Prostate gland (tissue), 2 donors: ENCODE results near the gene OR10A2. TPM values are rescaled to one million over a fixed set of nuclear protein-coding genes. Genes with fewer than 3 reads are reported as not detected.

Experiments used
- DNase-seq: peaks from one replicate; pipeline ENCODE4 v3.0.0-alpha.2; 2019; ENCODE audit warnings: low spot score
- H3K27ac ChIP-seq, 2 donors: fragments of 200-600 bp; sonication (generic); 2 replicates each; pipeline ENCODE4 v1.5.1; 2017 to 2019
- H3K27me3 ChIP-seq: fragments of 200-600 bp; sonication (generic); replicated peaks from 2 replicates; pipeline ENCODE4 v1.5.1; 2019; ENCODE audit not compliant: insufficient read depth
- H3K36me3 ChIP-seq, 2 donors: fragments of 200-600 bp; sonication (generic); 1 replicate in 1 of 2; 2 replicates in 1 of 2; pipeline versions ENCODE4 v1.5.1 to v1.8.1; 2017 to 2019
- H3K4me1 ChIP-seq: fragments of 200-600 bp; sonication (generic); replicated peaks from 2 replicates; pipeline ENCODE4 v1.5.1; 2019
- H3K4me3 ChIP-seq, 2 donors: fragments of 200-600 bp; sonication (generic); 2 replicates each; pipeline ENCODE4 v1.5.1; 2017 to 2019
- H3K9me3 ChIP-seq: fragments of 200-600 bp; sonication (generic); 2 replicates; pipeline ENCODE4 v1.5.1; 2017
- POLR2A ChIP-seq: fragments of 450-650 bp; IDR thresholded peaks from one replicate; pipeline ENCODE4 v1.6.1; 2016; ENCODE audit warnings: antibody characterized with exemption, mild to moderate bottlenecking
- POLR2AphosphoS5 ChIP-seq: sonication (generic); formaldehyde crosslinking; IDR thresholded peaks from one replicate; pipeline ENCODE4 v1.6.1; 2017; ENCODE audit warnings: antibody characterized with exemption
- WGBS: methylation state at CpG from one replicate; pipeline ENCODE4 v1.1.5; 2018; 5-methylcytosine and 5-hydroxymethylcytosine counted together
- intact Hi-C: fragments of 100-400 bp; cut with DNase I; formaldehyde crosslinking; loops from one replicate; pipeline ENCODE4 v1.14.2; 2022
- total RNA-seq, 2 donors: library from RNA; depleted of rRNA; stranded (reverse); fragments of >200 nt; gene quantifications; one replicate each; pipeline ENCODE4 v1.1.0, GENCODE V29; 2016
- TF ChIP-seq, protein P1 (sequence below), 4 experiments: fragments of 200-600 bp in 2 of 4; fragments of 450-650 bp in 2 of 4; sonication (generic) in 2 of 4; IDR thresholded peaks; 1 replicate in 3 of 4; 2 replicates in 1 of 4; pipeline ENCODE4 v1.5.1; 2016 to 2019; ENCODE audit warnings: antibody characterized with exemption in 4 of 4, mild to moderate bottlenecking in 2 of 4, moderate library complexity in 2 of 4

OR10A2 gene
- total RNA-seq, 2 donors from 2014 or later: not detected

DNA sequence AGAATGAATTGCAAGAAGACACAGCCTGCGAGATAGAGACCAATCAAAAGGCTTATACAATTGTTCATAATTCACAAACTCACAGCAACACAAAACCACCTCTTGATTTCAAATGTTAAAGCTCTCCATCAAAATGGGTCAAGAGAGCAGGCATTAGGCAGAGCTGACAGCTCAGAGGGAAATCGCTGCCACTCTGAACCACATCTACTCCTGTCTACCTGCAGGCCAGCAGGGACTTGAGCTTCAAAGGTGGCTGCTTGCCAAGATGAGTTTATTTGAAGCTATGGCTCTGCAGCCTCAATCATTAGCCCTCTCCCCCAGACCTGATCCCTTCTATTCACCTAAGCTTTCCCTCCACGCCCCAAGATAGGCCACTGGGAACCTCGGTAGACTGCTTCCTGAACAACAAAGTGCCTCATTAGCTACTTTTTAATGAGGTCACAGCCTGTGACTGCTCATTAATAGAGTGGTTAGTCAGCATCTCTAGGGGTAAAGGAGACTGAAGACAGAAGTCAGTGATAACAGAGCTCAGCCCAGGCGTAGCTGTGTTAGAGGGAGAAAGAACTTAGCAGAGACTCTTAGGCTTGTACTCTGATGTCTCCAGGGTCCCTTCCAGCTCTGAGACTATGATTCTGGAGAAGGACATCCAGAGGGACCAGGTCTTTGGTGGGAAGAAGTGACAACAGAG lies 38.6 kb upstream of the OR10A2 start:
- 52% methylated on average over 5 of the region's 5 CpGs for WGBS
- Histone ChIP-seq H3K9me3 (no peaks in the 10 kb centered on the region), H3K27ac (no peak overlapping the region), H3K27me3 (no peaks in the 10 kb centered on the region), H3K4me3 (no peak overlapping the region), H3K4me1 (no peaks in the 10 kb centered on the region), H3K36me3 (no peaks in the 10 kb centered on the region)
- DNase-seq: no peak
- intact Hi-C loops: no loop called here
- TF ChIP-seq POLR2A: no peak
- TF ChIP-seq, protein P1, sequence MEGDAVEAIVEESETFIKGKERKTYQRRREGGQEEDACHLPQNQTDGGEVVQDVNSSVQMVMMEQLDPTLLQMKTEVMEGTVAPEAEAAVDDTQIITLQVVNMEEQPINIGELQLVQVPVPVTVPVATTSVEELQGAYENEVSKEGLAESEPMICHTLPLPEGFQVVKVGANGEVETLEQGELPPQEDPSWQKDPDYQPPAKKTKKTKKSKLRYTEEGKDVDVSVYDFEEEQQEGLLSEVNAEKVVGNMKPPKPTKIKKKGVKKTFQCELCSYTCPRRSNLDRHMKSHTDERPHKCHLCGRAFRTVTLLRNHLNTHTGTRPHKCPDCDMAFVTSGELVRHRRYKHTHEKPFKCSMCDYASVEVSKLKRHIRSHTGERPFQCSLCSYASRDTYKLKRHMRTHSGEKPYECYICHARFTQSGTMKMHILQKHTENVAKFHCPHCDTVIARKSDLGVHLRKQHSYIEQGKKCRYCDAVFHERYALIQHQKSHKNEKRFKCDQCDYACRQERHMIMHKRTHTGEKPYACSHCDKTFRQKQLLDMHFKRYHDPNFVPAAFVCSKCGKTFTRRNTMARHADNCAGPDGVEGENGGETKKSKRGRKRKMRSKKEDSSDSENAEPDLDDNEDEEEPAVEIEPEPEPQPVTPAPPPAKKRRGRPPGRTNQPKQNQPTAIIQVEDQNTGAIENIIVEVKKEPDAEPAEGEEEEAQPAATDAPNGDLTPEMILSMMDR (IDR thresholded peaks at IDR 0.05): no peak
- TF ChIP-seq POLR2AphosphoS5: no peak

DNA sequence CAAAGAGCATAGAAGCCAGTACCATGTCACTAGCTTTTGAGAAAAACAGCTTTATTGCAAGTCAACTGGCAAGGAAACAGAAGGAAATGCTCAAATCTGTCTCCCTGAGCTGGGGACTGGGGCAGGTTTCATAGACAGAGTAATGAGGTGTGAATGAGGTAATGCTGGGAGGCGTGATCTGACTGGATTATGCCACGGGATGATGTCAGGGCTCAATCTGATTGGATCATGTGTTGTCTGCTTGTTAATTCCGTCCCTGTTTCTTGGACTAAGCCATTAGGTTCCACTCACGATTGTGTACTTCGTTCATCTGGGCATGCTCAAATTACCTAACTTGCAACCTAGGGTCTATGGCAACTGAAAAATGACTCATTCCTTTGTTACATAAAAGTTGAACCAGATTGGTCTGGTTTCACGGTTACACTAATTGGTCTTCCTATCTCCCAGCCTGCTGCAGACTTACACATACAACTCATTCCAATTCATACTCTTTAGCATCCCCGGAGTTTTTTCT lies 37.6 kb upstream of the OR10A2 start:
- no peaks in the 10 kb centered on the region for H3K27me3 ChIP-seq
- no peaks in the 10 kb centered on the region for H3K4me1 ChIP-seq
- no peaks in the 10 kb centered on the region for H3K36me3 ChIP-seq
- WGBS: 70% methylated on average over 7 of the region's 7 CpGs
- TF ChIP-seq POLR2AphosphoS5 (no peak), POLR2A (no peak)
- TF ChIP-seq, protein P1 (IDR thresholded peaks at IDR 0.05): no peak
- no peak overlapping the region for H3K4me3 ChIP-seq
- DNase-seq: no peak
- no peak overlapping the region for H3K27ac ChIP-seq
- intact Hi-C loops: no loop called here
- no peaks in the 10 kb centered on the region for H3K9me3 ChIP-seq

DNA sequence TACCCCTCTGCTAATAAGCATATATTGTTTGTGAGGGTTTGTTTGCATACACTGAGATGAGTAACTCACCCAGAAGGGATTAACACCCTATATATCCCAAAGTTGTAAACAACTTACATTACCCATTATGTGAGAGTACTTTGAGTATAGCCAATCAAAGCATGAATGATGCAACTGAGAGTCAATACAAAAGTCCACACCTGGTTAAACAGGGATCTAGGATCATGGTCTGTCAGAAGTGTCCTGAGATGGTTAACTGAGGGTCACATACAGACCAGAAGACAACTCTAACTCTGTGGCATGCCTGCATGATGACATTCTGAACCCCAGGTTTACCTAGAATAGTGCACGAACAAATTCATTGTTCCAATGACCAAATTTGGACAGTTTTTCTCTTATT lies 34.8 kb upstream of the OR10A2 start:
- H3K4me1 ChIP-seq: no peaks in the 10 kb centered on the region
- TF ChIP-seq POLR2AphosphoS5 (no peak), POLR2A (no peak)
- TF ChIP-seq, protein P1 (IDR thresholded peaks at IDR 0.05): no peak
- WGBS: 77% methylated on average over 1 of the region's 1 CpG
- intact Hi-C loops: no loop called here
- no peak overlapping the region for H3K27ac ChIP-seq
- no peak for DNase-seq
- no peak overlapping the region for H3K4me3 ChIP-seq
- H3K9me3 ChIP-seq: no peaks in the 10 kb centered on the region
- no peaks in the 10 kb centered on the region for H3K27me3 ChIP-seq
- no peaks in the 10 kb centered on the region for H3K36me3 ChIP-seq

DNA sequence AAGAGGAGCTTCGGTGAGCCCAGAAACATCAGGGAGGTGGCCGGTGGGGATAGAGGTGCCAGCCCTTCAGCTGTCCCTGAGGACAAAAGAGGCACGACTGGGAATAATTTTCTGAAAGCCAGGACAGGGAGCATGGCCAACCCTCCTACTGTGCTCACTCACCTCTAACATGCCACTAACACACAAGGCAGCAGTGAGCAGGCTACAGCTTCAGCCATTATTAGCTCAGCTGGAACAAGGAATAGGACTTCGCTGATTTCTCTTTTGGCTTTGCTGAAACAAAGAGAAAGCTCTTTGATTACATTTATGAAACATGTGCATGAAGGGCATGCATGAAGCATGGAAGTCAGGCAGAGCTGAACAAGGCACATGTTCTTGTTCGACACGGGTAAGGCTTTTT lies 29.5 kb upstream of the OR10A2 start:
- WGBS: 65% methylated on average over 6 of the region's 6 CpGs
- intact Hi-C loops: no loop called here
- no peaks in the 10 kb centered on the region for H3K4me1 ChIP-seq
- H3K36me3 ChIP-seq: no peaks in the 10 kb centered on the region
- TF ChIP-seq POLR2A: no peak
- no peak for TF ChIP-seq POLR2AphosphoS5
- TF ChIP-seq, protein P1 (IDR thresholded peaks at IDR 0.05): no peak
- H3K4me3 ChIP-seq: no peak overlapping the region
- H3K27ac ChIP-seq: no peak overlapping the region
- DNase-seq: no peak
- no peaks in the 10 kb centered on the region for H3K27me3 ChIP-seq
- H3K9me3 ChIP-seq: no peaks in the 10 kb centered on the region

DNA sequence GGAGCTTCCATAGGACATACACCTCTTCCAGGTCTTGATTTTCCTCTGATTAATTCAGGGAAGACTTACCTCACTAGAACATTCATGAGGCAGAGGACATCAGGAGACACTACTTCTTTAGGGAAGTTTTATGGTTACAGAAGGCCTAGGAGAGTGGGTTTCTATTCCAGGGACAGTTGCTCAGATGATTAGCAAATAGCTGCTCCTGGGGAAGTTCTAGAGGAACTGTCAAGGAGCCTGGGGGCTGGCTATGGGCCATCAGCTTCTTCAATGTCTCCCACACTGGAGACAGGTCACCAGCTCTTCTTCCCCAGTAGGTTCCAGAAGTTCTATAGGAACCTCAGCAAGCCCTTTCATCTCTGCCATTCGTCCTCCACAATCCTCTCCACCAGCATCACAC lies 28.8 kb upstream of the OR10A2 start:
- H3K9me3 ChIP-seq: no peaks in the 10 kb centered on the region
- no peak overlapping the region for H3K4me3 ChIP-seq
- no peak for DNase-seq
- intact Hi-C loops: no loop called here
- H3K27ac ChIP-seq: no peak overlapping the region
- TF ChIP-seq, protein P1 (IDR thresholded peaks at IDR 0.05): no peak
- TF ChIP-seq POLR2AphosphoS5 (no peak), POLR2A (no peak)
- WGBS: 70% methylated on average over 1 of the region's 1 CpG
- H3K27me3 ChIP-seq: no peaks in the 10 kb centered on the region
- H3K4me1 ChIP-seq: no peaks in the 10 kb centered on the region
- no peaks in the 10 kb centered on the region for H3K36me3 ChIP-seq
